ENCODE results near the gene OR5W2.
"Not testable (repeated sequence)": the region's sequence is repeated elsewhere in the genome, so short reads cannot be mapped to it uniquely, and the experiment has no call there.

OR5W2 gene

DNA sequence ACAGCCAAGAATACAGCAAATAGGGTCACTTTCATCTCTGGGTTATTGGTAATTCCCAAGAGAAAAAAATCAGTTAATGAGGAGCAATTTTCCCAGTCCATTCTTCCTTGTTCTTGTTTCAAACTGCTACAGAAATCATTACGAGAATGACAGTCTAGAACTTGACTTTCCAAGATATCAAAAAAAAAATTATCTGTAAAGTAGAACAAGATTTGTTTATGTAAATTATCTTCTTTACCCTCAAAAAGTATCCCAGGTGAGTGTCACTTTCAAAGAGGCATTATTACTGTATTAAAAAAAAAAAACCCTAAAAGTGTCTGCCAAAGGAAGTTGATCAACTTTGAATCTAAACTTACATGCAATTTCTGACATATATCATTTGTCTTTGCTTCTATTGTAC lies at the start of gene OR5W2:
TSS of gene OR5W2 (minus strand) at position 101 of the 400 bp plus-strand sequence. CDS start at position 101, 0 bp downstream.
- DNase-seq (ENCODE audit: extremely low read depth in 1 of 2, low read depth in 1 of 2) = no peak

DNA sequence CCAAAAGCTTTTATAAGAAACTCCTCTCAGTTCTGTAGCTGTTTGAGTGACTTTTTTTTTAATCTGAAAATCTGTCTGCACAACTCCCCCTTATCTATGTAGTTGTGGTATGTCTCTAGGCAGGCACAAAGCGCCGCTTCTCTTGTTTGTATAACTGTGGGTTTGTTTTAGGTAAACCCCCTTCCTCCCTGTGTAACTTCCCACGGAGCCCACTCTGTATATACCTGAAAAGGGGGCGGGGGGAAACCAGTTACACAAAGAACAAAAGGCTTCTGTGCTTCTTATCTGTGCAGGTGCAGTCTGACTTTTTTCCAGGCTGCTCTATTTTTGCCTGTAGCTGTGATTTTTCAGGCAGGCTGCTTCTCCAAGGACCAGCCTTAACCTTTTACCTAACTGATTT lies 42.1 kb upstream of the OR5W2 start:
- DNase-seq (ENCODE audit: extremely low read depth in 1 of 2, low read depth in 1 of 2) = no peak

DNA sequence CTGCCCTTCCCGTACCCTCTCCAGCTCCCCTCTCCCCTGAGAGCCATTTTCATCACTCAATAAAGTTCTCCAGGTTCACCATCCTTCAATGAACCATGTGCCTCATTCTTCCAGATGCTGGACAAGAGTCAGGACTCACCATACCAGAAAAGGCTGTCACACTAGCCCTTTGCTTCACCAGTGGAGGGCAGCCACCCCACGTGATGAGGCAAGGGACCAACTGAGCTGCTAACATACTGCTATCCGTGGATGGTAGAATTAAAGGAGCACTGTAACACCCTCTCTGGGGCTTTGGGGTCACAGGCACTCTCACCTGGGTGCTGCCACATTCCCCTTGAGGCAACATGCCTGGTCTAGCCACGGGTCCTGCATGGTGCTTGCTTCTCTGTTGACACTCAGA lies 34.9 kb upstream of the OR5W2 start:
- DNase-seq (ENCODE audit: extremely low read depth in 1 of 2, low read depth in 1 of 2) = no peak

DNA sequence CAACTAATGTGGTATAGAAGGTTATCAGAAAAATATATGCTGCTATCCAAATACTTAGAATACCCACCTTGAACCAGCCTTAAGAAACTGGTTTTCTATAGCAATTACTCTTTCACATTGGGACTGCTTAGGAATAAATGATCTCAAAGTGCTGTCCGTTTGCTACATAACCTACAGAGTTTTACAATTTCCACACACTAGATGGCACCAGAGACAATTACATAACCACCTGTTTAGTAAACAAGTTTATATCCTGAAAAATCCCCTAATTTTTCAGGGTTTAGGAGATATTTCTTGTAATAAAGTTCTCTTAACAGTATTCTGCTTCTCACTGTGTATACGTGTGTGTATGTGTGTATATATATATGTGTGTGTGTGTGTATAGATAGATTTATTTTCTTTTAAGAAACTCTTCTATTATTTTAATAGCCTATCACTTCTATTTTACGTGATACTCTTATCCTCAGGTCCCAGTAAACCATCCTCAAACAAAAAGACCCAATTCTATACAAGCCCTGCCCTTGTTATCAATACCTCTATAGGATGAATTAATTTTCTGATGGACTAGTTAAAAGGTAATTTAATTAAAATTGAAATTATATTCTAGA lies 28.5 kb upstream of the OR5W2 start:
- DNase-seq (ENCODE audit: extremely low read depth in 1 of 2, low read depth in 1 of 2) = no peak

DNA sequence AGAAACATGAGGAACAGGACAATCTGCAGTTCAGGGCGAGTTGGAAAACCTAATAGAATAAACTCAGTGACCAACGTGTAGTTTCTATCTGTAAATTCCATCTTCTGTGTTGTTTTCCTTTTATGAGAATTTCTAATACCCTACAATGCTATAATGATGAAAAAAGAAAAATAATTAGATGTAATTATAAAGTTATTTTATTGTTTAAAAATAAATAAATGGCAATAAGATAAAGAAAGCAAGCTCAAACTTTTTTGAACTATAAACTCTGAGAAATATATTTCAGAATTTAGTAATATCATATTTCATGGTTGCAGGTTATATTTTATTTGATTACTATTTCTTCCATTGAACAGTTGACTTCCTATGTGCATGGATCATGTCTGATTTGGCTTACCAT lies 21.9 kb upstream of the OR5W2 start, which contains the start of gene OR5I1:
TSS of gene OR5I1 (minus strand) at position 101 of the 400 bp plus-strand sequence. CDS start at position 101, 0 bp downstream.
- DNase-seq (ENCODE audit: extremely low read depth in 1 of 2, low read depth in 1 of 2) = no peak

DNA sequence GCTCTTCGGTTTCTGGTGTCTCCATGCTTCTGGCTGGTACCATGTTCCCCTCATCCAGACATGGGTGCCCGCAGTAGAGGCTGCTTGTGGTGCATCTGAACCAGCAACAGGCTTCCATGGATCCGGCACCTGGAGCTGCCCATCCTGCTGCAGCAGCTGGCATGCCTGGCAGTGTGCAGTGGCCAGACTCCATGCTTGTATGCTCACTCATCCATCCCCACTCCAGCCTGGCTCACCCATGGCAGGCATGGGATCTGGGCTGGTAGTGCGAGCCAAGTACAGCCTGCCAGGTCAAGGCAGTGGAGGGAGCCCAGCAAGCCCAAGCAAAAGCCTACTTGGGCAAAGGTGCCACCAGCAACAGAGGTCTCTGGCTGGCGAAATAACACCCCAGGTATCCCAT lies 6.2 kb upstream of the OR5W2 start:
- DNase-seq (ENCODE audit: extremely low read depth in 1 of 2, low read depth in 1 of 2) = no peak

DNA sequence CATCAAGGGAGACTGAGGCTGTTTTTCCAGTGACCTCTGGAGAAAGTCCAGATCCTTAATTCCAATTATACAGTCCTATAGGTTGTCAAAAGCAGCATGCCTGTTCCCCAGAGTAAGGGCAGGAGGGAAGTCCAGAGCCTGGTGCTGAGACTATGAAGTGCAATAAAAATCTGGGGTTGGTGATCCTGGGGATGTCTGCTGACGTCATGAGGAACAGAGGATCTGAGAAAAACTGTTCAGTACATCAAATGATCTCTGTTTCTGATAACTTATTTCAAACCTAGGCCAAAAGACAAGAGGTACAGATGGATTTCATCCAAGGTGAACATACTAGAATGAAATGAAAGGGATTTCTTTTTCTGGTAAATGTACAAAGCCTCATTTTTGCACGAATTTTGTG lies 12.1 kb downstream of the OR5W2 start:
- DNase-seq (ENCODE audit: extremely low read depth in 1 of 2, low read depth in 1 of 2) = no peak

DNA sequence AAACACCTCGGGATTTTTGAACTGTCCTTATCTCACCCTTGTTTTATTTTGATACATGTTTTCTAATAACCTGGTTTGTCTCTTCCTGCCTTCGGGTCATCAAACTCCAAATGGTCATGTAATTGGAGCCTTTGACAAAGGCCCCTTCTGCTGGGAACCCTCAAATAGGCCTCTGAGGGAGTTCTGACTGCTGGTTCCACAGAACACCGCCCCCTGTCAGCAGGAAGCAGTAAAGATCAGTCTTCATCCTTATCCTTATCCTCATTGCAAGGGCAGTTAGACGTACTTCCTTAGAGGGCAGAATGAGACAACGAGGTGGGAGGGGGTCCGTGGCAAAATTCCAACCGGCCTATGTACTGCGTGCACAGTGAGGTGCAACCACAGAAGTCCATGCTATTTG lies 19.2 kb downstream of the OR5W2 start:
- DNase-seq (ENCODE audit: extremely low read depth in 1 of 2, low read depth in 1 of 2) = no peak

DNA sequence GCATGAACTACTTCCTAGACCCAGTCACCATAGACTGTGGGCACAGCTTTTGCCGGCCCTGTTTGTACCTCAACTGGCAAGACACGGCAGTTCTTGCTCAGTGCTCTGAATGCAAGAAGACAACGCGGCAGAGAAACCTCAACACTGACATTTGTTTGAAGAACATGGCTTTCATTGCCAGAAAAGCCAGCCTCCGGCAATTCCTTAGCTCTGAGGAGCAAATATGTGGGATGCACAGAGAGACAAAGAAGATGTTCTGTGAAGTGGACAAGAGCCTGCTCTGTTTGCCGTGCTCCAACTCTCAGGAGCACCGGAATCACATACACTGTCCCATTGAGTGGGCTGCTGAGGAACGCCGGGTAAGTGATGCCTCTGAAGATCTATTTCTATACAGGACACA lies 28.9 kb downstream of the OR5W2 start:
- not testable (repeated sequence) for DNase-seq (ENCODE audit: extremely low read depth in 1 of 2, low read depth in 1 of 2)

DNA sequence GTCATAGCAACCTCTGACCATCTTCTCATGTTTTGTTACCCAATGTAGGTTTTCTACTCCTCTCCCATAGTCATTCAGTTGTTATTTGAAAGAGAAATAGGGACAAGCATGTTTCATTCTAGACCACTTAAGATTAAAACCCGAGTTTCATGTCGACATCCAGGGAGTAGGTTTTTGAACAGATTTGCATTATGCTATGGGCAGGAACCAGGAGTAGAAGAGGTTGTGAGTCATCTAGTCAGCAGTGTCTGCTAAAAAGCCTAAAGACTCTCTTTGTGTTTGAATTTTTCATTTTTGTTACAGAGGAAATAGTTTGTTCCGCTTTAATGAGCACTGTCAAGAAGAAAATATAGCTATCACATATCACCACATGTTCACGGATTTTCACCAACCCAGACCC lies 29.4 kb downstream of the OR5W2 start:
- not testable (repeated sequence) for DNase-seq (ENCODE audit: extremely low read depth in 1 of 2, low read depth in 1 of 2)

DNA sequence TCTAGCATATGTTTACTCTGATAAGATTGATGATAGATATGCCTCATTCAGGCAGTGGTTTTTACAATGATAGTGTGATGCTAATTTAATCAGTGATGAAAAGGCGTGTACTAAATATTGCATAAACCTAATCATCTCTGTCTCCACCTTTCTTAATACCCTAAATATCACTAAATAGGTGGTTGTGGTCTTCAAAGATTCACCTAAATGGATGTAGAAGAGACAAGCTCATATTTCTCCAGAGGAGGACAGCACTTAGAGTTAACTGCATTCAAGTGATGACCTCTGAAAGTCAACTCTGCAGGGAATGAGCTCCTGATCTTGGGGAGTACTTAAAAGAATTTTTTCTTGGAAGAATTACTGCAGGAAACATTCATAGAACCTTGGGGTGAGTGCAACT lies 31.4 kb downstream of the OR5W2 start, which contains the start of gene TRIM51:
TSS of gene TRIM51 (plus strand) at position 301 of the 400 bp plus-strand sequence. CDS start 2,132 bp downstream, outside the sequence.
- not testable (repeated sequence) for DNase-seq (ENCODE audit: extremely low read depth in 1 of 2, low read depth in 1 of 2)

DNA sequence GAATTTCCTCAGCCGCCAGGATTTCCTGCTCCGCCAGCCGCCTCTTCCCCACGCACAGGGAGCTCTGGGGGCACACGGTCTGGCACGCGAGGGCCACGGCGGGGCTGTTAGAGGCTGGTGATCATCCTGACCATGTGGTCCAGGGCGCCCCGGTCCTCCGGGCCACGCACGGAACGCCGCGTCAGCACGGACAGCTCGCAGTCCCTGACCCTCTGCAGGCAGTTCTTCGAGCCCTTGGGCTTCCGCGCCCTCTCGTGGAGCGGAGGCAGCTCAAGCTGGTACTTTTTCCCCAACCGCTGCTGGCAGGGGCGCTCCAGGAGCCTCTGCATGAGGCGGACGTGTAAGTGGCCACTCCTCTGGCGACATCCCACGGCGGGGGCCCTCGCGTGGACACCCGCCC lies 41.2 kb downstream of the OR5W2 start:
- DNase-seq (ENCODE audit: extremely low read depth in 1 of 2, low read depth in 1 of 2) = not testable (repeated sequence)

DNA sequence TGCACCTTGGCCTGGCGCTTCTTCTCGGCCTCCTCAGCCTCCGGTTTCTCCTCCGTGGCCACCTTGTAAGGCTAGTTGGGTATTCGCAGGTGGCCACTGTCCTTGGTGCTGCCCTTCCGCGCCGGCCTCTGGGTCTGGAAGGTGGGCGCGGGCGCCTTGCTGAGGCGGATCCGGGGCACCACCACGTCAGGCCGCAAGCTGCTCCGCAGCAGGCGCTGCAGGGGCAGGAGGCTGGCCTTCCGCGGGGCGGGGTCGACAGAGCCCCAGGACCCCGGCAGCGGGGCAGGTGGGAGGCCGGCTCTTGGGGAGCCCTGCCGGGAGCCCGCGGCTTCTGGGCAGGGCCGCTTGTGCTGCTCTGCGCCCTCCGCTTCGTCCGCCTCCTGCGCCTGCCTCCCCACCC lies 41.7 kb downstream of the OR5W2 start:
- DNase-seq (ENCODE audit: extremely low read depth in 1 of 2, low read depth in 1 of 2) = not testable (repeated sequence)

DNA sequence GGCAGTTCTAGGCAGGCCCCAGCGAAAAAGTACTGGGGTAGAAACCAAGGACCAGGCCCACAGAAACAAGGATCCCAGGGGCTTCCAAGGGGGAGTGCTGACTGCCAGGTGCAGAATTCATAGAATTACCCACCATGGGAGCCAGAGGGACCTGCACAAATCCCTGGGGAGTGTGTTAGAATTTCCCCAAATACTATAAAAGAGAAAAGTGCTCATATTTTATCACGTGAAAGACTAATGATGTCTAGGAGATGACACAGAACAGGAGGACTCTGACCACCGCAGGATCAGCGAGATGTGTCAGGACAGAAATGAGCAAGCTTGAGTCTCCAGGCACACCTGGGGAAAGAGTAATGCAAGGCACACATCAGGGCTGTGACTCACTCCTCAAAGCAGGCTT lies 47.0 kb downstream of the OR5W2 start:
- not testable (repeated sequence) for DNase-seq (ENCODE audit: extremely low read depth in 1 of 2, low read depth in 1 of 2)

Measured in activated CD8-positive, alpha-beta memory T cell treated with anti-CD3 and anti-CD28 coated beads for 1 hour (primary cell).